Measurements from ENCODE around the gene FJX1. TPM values are rescaled to one million over a fixed set of nuclear protein-coding genes. Genes with fewer than 3 reads are reported as not detected.

Gene FJX1
- total RNA-seq, 1 donor from 2014 or later, result 1.5 TPM

DNA sequence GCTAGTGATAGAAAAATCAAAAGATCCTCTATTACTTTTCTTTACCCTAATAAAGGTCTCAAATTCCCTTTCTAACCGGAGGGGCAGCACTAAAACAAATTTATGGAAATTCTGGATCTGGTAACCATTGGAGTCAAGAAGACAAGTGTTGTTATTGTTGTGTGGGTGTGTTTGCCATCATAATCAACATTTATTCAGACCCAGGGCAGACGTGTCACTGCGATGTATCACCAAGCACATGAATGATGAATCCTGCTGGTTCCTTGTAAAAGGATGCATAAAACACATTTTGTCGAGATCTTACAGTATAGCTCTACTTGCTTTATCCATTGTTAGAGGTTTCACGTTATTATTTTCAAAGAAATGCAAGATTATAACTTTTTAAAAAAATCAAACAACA is 12.1 kb upstream of the FJX1 start:
- TF ChIP-seq, protein P1, sequence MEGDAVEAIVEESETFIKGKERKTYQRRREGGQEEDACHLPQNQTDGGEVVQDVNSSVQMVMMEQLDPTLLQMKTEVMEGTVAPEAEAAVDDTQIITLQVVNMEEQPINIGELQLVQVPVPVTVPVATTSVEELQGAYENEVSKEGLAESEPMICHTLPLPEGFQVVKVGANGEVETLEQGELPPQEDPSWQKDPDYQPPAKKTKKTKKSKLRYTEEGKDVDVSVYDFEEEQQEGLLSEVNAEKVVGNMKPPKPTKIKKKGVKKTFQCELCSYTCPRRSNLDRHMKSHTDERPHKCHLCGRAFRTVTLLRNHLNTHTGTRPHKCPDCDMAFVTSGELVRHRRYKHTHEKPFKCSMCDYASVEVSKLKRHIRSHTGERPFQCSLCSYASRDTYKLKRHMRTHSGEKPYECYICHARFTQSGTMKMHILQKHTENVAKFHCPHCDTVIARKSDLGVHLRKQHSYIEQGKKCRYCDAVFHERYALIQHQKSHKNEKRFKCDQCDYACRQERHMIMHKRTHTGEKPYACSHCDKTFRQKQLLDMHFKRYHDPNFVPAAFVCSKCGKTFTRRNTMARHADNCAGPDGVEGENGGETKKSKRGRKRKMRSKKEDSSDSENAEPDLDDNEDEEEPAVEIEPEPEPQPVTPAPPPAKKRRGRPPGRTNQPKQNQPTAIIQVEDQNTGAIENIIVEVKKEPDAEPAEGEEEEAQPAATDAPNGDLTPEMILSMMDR (IDR thresholded peaks at IDR 0.05), result no peak
- H3K36me3 ChIP-seq, result no peaks in the 10 kb centered on the region
- no peak overlapping the region for H3K27ac ChIP-seq
- ATAC-seq, result no peak
- no peaks in the 10 kb centered on the region for H3K9me3 ChIP-seq
- intact Hi-C loops (cut with DNase I), result no loop called here
- H3K4me1 ChIP-seq, result no peaks in the 10 kb centered on the region
- H3K4me3 ChIP-seq, result no peak overlapping the region
- no peak for DNase-seq
- H3K27me3 ChIP-seq (ENCODE audit: low read depth), result no peaks in the 10 kb centered on the region

DNA sequence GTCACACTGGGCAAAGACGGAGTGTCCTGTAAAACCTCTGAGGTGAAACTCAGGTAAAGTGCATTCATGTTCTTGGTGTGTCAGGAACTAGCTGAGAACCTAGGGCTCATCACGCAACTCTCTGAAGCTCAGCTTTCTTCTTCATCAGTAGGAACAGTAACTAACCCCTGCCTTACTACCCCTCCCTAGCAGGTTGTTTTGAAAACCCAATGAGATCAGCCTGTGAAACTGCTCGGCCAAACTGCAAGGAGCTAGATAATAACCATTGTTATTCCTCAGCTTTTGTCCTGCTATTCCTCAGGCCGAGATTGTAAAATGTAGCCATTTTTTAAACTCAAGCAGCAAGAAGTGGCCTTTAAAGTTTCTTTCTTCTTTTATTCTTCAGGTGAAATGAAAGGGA is 9.8 kb upstream of the FJX1 start:
- no peaks in the 10 kb centered on the region for H3K4me1 ChIP-seq
- no peak for ATAC-seq
- H3K36me3 ChIP-seq, result no peaks in the 10 kb centered on the region
- DNase-seq, result no peak
- TF ChIP-seq, protein P1 (IDR thresholded peaks at IDR 0.05), result no peak
- no peaks in the 10 kb centered on the region for H3K9me3 ChIP-seq
- intact Hi-C loops (cut with DNase I), result no loop called here
- H3K27ac ChIP-seq, result no peak overlapping the region
- H3K27me3 ChIP-seq (ENCODE audit: low read depth), result no peaks in the 10 kb centered on the region
- no peak overlapping the region for H3K4me3 ChIP-seq

DNA sequence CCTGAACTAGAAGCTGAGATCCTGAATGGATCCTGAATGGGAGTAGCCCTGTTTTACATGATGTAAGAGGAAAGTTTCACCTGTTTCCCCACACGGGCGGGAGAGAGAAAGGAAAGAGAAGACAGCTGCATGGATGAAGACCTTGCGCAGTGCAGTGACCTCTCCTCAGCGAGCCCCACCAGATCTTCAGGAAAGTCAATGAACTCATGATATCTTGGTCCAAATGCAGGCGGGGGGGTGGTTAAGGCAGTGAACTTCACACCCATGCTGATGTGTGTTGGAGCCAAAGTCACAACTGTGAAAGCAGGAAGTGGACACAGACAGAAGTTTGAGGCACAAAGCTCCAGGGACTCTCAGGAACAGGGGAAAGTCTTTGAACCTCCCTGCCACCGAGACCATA is 8.6 kb upstream of the FJX1 start:
- DNase-seq (no peak), ATAC-seq (no peak)
- Histone ChIP-seq H3K36me3 (no peaks in the 10 kb centered on the region), H3K4me1 (no peaks in the 10 kb centered on the region), H3K4me3 (no peak overlapping the region), H3K27me3 (ENCODE audit: low read depth) (no peaks in the 10 kb centered on the region), H3K27ac (no peak overlapping the region), H3K9me3 (no peaks in the 10 kb centered on the region)
- intact Hi-C loops (cut with DNase I), result no loop called here
- TF ChIP-seq, protein P1 (IDR thresholded peaks at IDR 0.05), result no peak

DNA sequence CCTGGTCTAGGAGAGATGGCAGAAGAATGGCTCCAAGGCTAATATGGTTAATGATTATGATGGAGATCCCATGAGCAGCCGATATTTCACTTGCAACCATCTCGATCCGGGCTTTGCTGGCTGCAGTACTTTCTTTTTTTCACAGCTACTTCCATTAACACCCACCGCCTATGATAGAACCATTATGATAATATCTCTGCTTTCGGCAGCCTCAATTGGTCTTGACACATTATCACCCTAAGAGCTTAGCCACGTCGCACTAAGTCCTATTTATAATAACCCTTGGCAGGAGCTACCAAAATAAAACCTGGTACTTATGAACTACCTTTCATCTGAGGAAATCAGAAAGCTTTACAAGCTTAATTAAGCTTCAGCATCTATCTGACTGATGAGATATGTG is 7.6 kb upstream of the FJX1 start:
- no peaks in the 10 kb centered on the region for H3K36me3 ChIP-seq
- no peaks in the 10 kb centered on the region for H3K9me3 ChIP-seq
- ATAC-seq (no peak), DNase-seq (no peak)
- no peak overlapping the region for H3K4me3 ChIP-seq
- H3K27ac ChIP-seq, result no peak overlapping the region
- TF ChIP-seq, protein P1 (IDR thresholded peaks at IDR 0.05), result no peak
- intact Hi-C loops (cut with DNase I), result no loop called here
- H3K27me3 ChIP-seq (ENCODE audit: low read depth), result no peaks in the 10 kb centered on the region
- no peaks in the 10 kb centered on the region for H3K4me1 ChIP-seq

DNA sequence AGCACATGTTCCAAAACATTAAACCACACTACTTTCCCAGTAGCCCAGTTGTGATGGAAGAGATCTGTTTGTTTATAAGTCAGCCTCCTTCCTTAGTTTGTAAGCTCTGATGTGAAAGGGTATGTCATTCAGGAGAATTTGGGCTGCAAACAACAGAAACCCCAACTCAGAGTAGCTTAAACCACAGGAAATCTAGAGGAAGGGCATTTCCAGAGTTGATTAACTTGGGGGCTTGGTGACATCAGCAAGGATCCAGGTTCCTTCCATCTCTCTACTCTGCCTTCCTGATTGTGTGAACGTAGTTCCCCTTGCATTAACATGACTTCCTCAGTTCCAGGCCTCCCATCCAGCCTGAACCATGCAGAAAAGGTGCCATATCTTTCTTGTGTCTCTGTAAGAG is 6.5 kb upstream of the FJX1 start:
- intact Hi-C loops (cut with DNase I), result no loop called here
- no peak overlapping the region for H3K27ac ChIP-seq
- H3K4me1 ChIP-seq, result no peaks in the 10 kb centered on the region
- no peak overlapping the region for H3K4me3 ChIP-seq
- H3K36me3 ChIP-seq, result no peaks in the 10 kb centered on the region
- TF ChIP-seq, protein P1 (IDR thresholded peaks at IDR 0.05), result no peak
- DNase-seq (no peak), ATAC-seq (no peak)
- H3K9me3 ChIP-seq, result no peaks in the 10 kb centered on the region
- no peaks in the 10 kb centered on the region for H3K27me3 ChIP-seq (ENCODE audit: low read depth)
